NCI-H146 treated with DMSO at 0.1 percent for 48 hours (cell line): ENCODE measurements around the gene SEMA6A.

ENCODE experiments used
- DNase-seq: peaks from one replicate; lab custom pipeline; 2025; ENCODE audit not compliant: unreplicated experiment; lab: John Stamatoyannopoulos, UW

Gene SEMA6A

GRCh38 chr5:116497631-116498030 is 77.0 kb downstream of the SEMA6A start:
- DNase-seq, result no peak

GRCh38 chr5:116495786-116496357 is 78.8 kb downstream of the SEMA6A start:
- no peak for DNase-seq

- DNase-seq, result peak; percentile 3
These were observed 79.7 kb downstream of the SEMA6A start for GRCh38 chr5:116494784-116495450.

- DNase-seq, result no peak
These were observed 81.8 kb downstream of the SEMA6A start for GRCh38 chr5:116492776-116493175.

- DNase-seq, result no peak
These were observed 82.5 kb downstream of the SEMA6A start for GRCh38 chr5:116492016-116492623.

GRCh38 chr5:116488356-116489041 is 86.1 kb downstream of the SEMA6A start:
- no peak for DNase-seq

GRCh38 chr5:116487045-116487444 is 87.6 kb downstream of the SEMA6A start:
- DNase-seq, result no peak

- DNase-seq, result peak; percentile 51
These were observed 88.0 kb downstream of the SEMA6A start for GRCh38 chr5:116486588-116486987.

GRCh38 chr5:116484645-116485044 is 90.0 kb downstream of the SEMA6A start:
- no peak for DNase-seq

- no peak for DNase-seq
These were observed 92.2 kb downstream of the SEMA6A start for GRCh38 chr5:116482394-116482793.

- DNase-seq, result no peak
These were observed 93.6 kb downstream of the SEMA6A start for GRCh38 chr5:116480894-116481510.

GRCh38 chr5:116479776-116480675 is 94.6 kb downstream of the SEMA6A start:
- DNase-seq, result no peak

- DNase-seq, result no peak
These were observed 96.1 kb downstream of the SEMA6A start for GRCh38 chr5:116478491-116478890.

GRCh38 chr5:116476897-116477537 is 97.6 kb downstream of the SEMA6A start:
- DNase-seq, result no peak

GRCh38 chr5:116475338-116475737 is 99.3 kb downstream of the SEMA6A start:
- DNase-seq, result no peak

- no peak for DNase-seq
These were observed 100.9 kb downstream of the SEMA6A start for GRCh38 chr5:116473706-116474105.

- no peak for DNase-seq
These were observed 102.3 kb downstream of the SEMA6A start for GRCh38 chr5:116472274-116472673.

GRCh38 chr5:116469631-116470030 is 105.0 kb downstream of the SEMA6A start:
- no peak for DNase-seq

- no peak for DNase-seq
These were observed 106.0 kb downstream of the SEMA6A start for GRCh38 chr5:116468583-116468982.

- DNase-seq, result no peak
These were observed 107.2 kb downstream of the SEMA6A start for GRCh38 chr5:116467465-116467843.
